ENCODE measurements around the gene VAMP7.
"Not testable (repeated sequence)": the region's sequence is repeated elsewhere in the genome, so short reads cannot be mapped to it uniquely, and the experiment has no call there.

Gene VAMP7, protein sequence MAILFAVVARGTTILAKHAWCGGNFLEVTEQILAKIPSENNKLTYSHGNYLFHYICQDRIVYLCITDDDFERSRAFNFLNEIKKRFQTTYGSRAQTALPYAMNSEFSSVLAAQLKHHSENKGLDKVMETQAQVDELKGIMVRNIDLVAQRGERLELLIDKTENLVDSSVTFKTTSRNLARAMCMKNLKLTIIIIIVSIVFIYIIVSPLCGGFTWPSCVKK

GRCh38 chrX:155881158-155881993 is at the start of gene VAMP7:
Gene VAMP7 (plus strand): TSS chrX:155881345. CDS start chrX:155889467, 8,122 bp downstream.
- DNase-seq, result peak; percentile 81

DNA sequence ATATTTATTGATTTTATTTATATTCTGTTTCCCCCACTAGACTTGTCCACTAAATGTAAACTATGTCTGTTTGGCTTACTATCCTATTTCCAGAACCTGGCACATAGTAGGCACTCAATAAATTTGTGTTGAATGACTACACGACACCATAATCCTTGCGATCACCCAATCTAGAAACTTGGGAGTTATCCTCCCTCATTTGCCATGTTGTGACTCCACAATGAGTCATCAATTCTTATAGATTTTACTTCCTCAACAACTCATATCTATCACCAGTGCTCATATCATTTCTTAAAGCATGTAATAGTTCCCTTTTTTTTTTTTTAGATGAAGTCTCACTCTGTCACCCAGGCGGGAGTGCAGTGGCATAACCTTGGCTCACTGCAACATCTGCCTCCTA is 39.9 kb upstream of the VAMP7 start:
- DNase-seq, result no peak

GRCh38 chrX:155851786-155852185 is 29.4 kb upstream of the VAMP7 start:
- DNase-seq, result not testable (repeated sequence)

DNA sequence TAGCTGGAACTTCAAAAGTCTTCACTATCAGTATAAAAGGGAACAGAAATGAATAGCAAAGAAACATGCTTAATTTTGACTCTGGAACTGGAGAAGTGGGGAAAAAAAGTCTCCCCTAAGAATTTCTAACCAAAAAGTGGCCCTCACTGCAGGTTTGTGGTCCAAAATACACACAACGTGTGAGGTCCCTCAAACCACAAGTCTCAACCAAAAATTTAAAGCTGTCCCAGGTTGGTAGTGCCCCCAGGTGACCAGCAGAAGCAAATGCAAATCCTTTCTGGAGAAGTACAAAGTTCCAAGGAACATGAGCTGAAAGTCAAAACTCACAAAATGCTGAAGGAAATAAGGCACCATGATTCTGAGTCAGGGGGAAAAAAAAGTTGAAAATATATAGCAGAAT is 23.6 kb upstream of the VAMP7 start:
- no peak for DNase-seq

DNA sequence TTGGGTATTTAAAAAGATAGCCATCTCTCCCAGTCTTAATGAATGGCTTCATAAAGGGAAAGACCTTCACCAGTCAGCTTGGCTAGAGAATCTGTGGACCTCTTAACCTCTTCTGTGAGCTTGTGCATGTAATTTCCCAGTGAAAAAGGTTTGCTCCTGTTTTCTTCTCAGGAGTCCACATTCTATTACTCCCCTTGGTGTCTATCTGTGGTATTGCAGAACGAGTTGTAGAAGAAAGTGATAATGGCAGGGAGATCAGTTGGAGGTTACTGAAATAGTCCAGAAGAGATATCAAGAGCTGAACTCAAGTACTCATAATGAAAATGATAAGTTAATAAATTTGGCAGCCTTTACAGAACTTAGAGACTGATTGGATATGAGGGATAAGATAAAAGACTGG is 16.5 kb upstream of the VAMP7 start:
- DNase-seq, result no peak

GRCh38 chrX:155865193-155865592 is 16.0 kb upstream of the VAMP7 start:
- DNase-seq, result no peak

DNA sequence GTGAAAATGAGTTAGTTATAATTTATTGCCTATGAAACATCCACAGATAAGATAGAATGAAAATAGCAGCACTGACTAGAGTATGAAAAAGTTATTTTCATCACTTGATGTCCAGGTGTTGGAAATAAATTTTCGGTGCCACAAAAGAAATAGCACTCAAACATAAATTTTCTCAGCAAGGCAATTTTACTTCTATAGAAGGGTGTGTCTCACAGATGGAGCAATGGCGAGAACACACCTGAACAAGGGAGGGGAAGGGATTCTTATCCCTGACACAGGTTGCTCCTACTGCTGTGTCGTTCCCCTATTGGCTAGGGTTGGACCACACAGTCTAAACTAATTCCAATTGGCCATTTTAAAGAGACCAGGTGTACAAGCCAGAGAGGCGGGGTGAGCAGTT is 13.3 kb upstream of the VAMP7 start:
- no peak for DNase-seq

- DNase-seq, result no peak
Measured at GRCh38 chrX:155870958-155871357, 10.2 kb upstream of the VAMP7 start.

- DNase-seq, result no peak
Measured at GRCh38 chrX:155871934-155872333, 9.2 kb upstream of the VAMP7 start.

DNA sequence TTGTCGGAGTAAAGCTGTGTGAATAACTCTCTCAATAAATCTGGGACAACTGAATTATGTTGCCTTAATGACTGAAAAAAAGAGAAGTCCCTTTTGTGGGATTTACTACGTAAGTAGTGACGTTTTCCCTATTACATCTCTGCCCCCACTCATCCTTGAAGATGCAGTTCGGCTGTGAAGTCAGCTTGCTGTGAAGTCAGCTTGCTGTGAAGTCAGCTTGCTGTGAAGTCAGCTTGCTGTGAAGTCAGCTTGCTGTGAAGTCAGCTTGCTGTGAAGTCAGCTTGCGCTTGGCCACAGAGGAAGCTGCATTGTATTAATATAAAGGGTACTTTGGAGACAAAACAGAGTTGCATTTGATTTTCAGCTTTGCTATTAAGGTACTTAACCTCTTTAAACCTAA is 8.0 kb upstream of the VAMP7 start:
- DNase-seq, result no peak

GRCh38 chrX:155874571-155875244 is 6.4 kb upstream of the VAMP7 start:
- no peak for DNase-seq

DNA sequence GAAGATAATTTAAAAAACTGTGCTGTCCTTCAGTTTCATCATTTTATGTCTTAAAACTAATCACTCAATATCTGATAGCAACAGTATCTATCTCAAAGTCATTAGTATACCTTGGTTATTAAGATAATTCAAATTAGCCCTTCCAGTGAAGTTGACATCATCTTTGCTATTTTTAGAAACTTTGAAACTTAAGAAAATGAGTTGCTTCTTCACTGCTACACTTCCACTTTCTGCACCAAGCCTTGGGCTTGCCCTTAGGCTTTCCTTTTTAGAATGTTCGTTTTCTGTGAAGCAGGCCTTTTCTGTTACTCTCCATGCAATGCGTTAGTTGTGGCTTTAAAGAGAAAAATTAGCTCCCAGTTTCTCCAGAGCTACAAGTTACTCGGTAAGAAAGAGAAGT is 4.4 kb upstream of the VAMP7 start:
- DNase-seq, result no peak

DNA sequence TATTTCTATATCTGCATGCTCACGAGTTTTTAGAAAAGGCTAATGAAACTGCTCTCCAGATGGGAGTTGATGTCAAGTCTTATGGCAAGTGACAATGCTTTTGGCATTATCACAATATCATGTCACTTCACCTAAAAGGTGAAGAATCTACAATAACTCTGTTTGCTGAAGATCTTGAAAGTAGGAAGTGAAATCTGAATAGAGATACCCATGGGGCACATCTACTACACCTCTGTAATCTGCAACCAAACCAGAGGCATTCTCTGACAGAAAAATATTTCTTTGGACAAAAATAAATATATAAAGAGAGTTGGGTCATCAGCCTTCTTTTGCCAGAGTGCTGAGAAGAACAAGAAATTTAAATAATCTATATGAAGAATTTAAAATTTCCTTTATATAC is 3.9 kb upstream of the VAMP7 start:
- no peak for DNase-seq

DNA sequence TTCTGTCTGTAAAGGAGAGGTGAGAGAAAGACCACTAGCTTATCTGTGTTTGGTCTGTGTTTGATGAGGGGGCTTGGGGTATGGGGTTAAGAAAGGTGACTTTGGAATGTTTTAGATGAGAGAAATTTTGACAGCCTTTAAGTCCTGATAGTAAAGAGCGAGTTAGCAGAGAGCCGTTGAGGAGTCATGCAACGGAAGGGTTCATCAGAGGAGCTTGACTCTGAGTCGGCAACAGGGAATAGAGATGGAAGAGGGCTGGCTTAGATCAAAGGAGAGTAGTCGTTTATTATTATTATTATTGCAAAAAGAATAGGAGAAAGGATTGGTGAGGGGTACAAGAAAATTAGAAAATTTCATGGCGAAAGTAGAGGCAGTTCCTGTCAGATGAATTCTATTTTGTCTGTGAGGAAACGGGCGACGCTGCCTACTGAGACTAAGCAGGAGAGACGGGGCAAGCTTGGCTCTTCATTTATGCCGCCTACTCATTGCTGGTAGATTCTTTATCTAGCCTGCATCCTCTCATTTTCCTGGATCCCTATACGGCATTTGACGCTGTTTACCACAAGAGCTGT is 473 bp upstream of the VAMP7 start:
- DNase-seq, result no peak

GRCh38 chrX:155886409-155886808 is 5.3 kb downstream of the VAMP7 start:
- DNase-seq, result no peak

DNA sequence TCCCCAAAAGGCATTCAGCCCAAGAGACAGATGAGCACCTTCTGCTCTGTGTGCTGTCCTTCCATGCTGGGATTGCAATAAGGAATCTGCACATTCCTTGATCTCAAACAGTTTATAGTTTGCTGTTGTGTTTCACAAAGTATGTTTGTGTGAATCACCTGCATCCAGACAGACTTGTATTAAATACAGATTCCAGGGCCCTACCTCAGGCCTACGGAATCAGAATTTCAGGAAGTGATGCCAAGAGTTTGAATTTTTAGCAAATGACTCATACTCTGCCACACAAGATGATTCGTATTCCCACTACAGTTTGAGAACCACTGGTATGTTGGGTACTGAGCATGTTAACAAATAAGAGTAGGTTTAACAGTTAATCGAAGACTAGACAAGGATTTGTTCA is 7.0 kb downstream of the VAMP7 start:
- DNase-seq, result no peak

DNA sequence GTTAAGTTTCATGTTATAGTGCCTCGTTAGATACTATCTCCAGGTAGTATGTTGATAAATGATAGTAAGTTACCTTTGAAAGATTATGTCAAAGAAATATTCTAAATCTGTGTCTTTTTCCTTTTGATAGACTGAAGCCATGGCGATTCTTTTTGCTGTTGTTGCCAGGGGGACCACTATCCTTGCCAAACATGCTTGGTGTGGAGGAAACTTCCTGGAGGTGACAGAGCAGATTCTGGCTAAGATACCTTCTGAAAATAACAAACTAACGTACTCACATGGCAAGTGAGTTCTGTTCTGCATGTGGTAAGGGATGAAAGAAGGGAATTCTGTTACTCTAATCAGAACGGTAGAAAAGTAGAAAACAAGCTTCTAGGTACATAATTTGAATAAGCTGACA is 8.2 kb downstream of the VAMP7 start:
- DNase-seq, result no peak

- DNase-seq, result no peak
Measured at GRCh38 chrX:155891446-155892210, 10.5 kb downstream of the VAMP7 start.

- DNase-seq, result no peak
Measured at GRCh38 chrX:155893521-155893920, 12.4 kb downstream of the VAMP7 start.

- no peak for DNase-seq
Measured at GRCh38 chrX:155896512-155896911, 15.4 kb downstream of the VAMP7 start.

DNA sequence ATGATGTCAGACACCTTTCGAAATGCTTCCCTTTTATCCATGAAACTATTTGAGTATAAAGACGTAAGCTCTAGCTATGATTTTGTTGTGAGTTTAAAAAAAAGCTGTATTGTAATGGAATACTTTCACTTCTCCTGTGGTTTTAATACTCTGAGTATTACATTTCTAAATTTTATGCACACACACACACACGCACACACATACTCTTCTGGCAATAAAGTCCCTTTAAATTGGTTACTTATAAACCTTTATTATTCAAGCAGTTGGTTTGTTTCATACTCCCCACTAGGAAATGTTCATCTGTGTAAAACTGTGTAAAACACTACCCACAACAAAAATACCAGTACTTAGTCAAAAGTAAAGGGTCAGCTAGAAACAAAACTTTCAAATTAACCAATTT is 18.2 kb downstream of the VAMP7 start:
- no peak for DNase-seq

- no peak for DNase-seq
Measured at GRCh38 chrX:155900765-155901164, 19.6 kb downstream of the VAMP7 start.

GRCh38 chrX:155907661-155908060 is 26.5 kb downstream of the VAMP7 start:
- DNase-seq, result not testable (repeated sequence)

Measured in activated naive CD4-positive, alpha-beta T cell treated with anti-CD3 and anti-CD28 coated beads, Interleukin-2, amount 50 U/mL, for 16 hours (primary cell).